Stimulated activated naive CD8-positive, alpha-beta T cell treated with anti-CD3 and anti-CD28 coated beads, Interleukin-15, Interleukin-2, amounts not matched to agents 100 U/mL and 50 U/mL, for 24 hours (primary cell): ENCODE measurements around the gene TMEM184A.

Experiments used
- ATAC-seq: fragments of 150-1000 bp; cut with Tn5 transposase; one replicate; pipeline ENCODE4 v1.10.0; 2021
- DNase-seq: peaks from one replicate; pipeline ENCODE4 v3.0.0; 2021

The TMEM184A gene

GRCh38 chr7:1567049-1567771 is 11.2 kb upstream of the TMEM184A start:
- no peak for ATAC-seq
- DNase-seq = no peak

- no peak for ATAC-seq
- DNase-seq = no peak
Measured at GRCh38 chr7:1566687-1567048, 10.7 kb upstream of the TMEM184A start.

- DNase-seq (no peak), ATAC-seq (no peak)
Measured at GRCh38 chr7:1564603-1565022, 8.6 kb upstream of the TMEM184A start.

- DNase-seq (no peak), ATAC-seq (no peak)
Measured at GRCh38 chr7:1563981-1564602, 8.1 kb upstream of the TMEM184A start.

GRCh38 chr7:1562597-1563051 is 6.6 kb upstream of the TMEM184A start:
- ATAC-seq (no peak), DNase-seq (no peak)

- no peak for ATAC-seq
- DNase-seq = no peak
Measured at GRCh38 chr7:1562116-1562515, 6.1 kb upstream of the TMEM184A start.

GRCh38 chr7:1561036-1561940 is 5.3 kb upstream of the TMEM184A start:
- DNase-seq (no peak), ATAC-seq (no peak)

- DNase-seq = no peak
- no peak for ATAC-seq
Measured at GRCh38 chr7:1560620-1561031, 4.6 kb upstream of the TMEM184A start.

GRCh38 chr7:1559626-1560590 is 3.9 kb upstream of the TMEM184A start:
- ATAC-seq = no peak

GRCh38 chr7:1558841-1559625 is 3.0 kb upstream of the TMEM184A start:
- DNase-seq = no peak
- ATAC-seq = no peak

More at GRCh38 chr7:1559626-1560590, 3.9 kb upstream of the TMEM184A start:
- no peak for DNase-seq

- no peak for DNase-seq
Measured at GRCh38 chr7:1558181-1558811, 2.3 kb upstream of the TMEM184A start.

GRCh38 chr7:1557771-1558170 is 1.8 kb upstream of the TMEM184A start:
- DNase-seq (no peak), ATAC-seq (no peak)

More at GRCh38 chr7:1558181-1558811, 2.3 kb upstream of the TMEM184A start:
- ATAC-seq = no peak

- no peak for DNase-seq
Measured at GRCh38 chr7:1557006-1557405, 1.0 kb upstream of the TMEM184A start.

GRCh38 chr7:1555046-1555812 is 776 bp downstream of the TMEM184A start:
- no peak for ATAC-seq
- no peak for DNase-seq

More at GRCh38 chr7:1557006-1557405, 1.0 kb upstream of the TMEM184A start:
- no peak for ATAC-seq

- no peak for ATAC-seq
- DNase-seq = no peak
Measured at GRCh38 chr7:1554333-1555045, 1.5 kb downstream of the TMEM184A start.

- no peak for DNase-seq
- ATAC-seq = no peak
Measured at GRCh38 chr7:1553512-1554210, 2.3 kb downstream of the TMEM184A start.

- ATAC-seq = no peak
Measured at GRCh38 chr7:1552200-1552599, 3.8 kb downstream of the TMEM184A start.

GRCh38 chr7:1550846-1551155 is 5.2 kb downstream of the TMEM184A start:
- no peak for ATAC-seq
- no peak for DNase-seq

More at GRCh38 chr7:1552200-1552599, 3.8 kb downstream of the TMEM184A start:
- no peak for DNase-seq
